Measurements from ENCODE around the gene HAUS5.
"Not testable (repeated sequence)": the region's sequence is repeated elsewhere in the genome, so short reads cannot be mapped to it uniquely, and the experiment has no call there.

Gene HAUS5, protein sequence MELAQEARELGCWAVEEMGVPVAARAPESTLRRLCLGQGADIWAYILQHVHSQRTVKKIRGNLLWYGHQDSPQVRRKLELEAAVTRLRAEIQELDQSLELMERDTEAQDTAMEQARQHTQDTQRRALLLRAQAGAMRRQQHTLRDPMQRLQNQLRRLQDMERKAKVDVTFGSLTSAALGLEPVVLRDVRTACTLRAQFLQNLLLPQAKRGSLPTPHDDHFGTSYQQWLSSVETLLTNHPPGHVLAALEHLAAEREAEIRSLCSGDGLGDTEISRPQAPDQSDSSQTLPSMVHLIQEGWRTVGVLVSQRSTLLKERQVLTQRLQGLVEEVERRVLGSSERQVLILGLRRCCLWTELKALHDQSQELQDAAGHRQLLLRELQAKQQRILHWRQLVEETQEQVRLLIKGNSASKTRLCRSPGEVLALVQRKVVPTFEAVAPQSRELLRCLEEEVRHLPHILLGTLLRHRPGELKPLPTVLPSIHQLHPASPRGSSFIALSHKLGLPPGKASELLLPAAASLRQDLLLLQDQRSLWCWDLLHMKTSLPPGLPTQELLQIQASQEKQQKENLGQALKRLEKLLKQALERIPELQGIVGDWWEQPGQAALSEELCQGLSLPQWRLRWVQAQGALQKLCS

DNA sequence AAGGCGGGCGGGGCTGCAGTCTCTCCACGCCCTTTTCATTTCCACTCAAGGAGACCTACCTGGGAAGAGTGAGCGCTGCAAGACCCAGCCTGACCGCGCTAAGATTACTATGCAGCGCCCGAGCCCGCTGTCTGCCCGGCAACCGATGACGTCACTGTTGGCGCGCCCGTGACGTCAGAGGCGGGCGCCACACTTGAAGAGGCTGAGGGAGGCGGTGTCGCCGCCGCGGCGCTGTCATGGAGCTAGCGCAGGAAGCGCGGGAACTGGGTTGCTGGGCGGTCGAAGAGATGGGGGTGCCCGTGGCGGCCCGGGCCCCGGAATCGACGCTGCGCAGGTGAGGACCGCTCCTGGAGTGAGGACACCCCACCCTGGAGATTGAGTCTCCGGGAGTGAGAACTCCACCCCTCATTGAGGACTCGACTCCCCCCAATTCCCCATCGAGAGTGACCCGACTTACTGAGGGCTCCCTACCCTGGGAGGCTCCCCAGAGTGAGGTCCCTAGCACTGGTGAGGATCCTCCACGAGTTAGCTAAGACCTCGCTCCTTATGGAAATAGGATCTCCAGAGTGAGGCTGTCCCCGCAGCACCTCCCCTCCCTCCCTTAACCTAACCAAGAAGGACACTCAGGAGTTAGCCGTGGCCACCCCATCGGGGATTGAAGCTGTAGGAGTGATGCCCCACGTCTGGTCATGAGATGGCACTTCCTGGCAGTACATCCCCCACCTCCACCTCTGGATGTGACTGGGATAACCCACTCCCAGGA lies at the start of gene HAUS5:
Gene HAUS5 (plus strand): TSS at position 177 of the 763 bp plus-strand sequence. CDS start 60 bp downstream, at position 237.
- in situ Hi-C loops (cut with MboI; ENCODE audit: low sequenced_read_pairs) = no loop called here

DNA sequence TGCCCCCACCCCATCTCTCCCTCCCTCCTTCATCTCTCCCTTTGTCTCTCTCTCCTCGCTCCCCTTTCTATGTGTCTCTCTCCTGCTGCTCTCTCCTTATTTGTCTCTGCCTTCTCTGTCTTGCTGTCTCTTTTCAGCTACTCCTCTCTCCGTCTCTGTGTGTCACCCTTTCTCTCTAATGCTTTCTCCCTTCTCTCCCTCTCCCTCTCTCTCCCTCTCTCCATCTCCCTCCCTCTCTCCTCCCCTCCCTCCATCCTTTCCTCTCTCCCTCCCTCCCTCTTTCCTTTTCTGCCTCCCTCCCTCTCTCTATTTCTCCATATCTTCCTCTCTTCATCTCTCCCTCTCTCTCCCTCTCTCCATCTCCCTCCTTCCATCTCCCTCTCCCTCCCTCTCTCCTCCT lies 49.8 kb upstream of the HAUS5 start:
- in situ Hi-C loops (cut with MboI; ENCODE audit: low sequenced_read_pairs) = no loop called here

DNA sequence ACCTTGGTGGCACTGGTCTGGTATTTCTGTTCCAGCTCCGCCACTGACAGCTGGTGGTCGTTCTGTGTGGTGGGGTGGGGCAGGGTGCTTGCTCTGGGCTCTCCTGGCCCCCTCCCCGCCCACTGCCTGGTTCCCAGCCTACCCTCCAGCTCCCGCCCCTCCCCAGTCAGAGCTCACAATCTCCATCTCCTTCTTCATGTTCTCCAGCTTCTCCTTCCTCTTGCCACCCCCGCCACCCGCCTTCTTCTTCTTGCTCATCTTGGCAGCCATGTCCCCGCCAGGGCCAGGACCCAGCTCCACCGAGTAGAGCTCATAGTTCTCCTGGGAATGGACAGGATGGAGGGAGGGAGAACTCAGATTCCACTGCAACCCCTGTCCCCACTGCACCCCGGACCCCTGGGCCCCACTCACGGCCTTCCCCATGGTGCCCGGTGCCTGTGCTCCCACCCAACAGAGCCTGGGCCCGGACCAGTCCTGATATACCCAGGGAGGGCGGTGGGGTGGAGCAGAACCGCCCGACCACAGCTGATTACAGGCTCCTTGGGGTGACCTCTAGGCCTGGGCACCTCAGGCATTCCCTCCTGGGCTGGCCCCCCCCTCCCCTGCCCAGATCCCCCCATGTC lies 49.2 kb upstream of the HAUS5 start, which contains the start of gene ATP4A:
Gene ATP4A (minus strand): TSS at position 452 of the 623 bp plus-strand sequence. CDS start 29 bp downstream, at position 423.
- in situ Hi-C loops (cut with MboI; ENCODE audit: low sequenced_read_pairs) = no loop called here

DNA sequence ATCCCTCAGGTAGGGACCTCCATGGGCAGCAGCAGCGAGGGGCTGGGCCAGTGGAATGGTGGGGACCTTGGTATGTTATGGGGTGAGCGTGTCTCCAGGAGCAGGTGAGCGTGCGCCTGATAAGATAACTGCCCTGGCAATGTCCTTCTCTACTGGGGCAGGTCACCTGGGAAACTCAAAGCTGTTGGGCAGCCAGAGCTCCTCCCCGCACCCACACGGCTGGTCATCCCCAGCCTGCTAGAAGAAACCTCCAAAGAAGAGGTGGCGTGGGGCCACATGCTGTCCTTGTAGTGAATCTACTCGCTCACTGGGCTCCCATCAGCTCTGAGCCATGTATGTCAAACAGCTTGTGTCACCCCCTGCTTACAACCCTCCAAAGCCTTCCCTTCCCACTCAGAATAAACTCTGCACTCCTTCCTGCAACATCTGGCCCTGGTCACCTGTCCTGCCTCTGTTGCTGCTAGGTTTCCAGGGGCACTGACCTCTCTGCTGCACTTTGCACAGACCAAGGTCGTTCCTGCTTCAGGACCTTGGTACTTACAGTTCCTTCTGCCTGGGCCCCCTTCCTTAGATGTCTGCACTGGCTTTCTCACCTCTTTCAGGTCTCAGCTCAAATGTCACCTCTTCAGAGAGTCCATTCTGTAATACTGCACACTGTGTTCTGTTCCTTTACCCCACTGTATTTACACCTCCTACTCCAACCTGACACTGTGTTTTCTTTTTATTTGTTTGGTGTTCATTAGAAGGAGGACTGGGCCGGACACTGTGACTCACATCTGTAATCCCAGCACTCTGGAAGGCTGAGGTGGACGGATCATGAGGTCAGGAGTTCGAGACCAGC lies 47.3 kb upstream of the HAUS5 start:
- in situ Hi-C loops (cut with MboI; ENCODE audit: low sequenced_read_pairs) = no loop called here

DNA sequence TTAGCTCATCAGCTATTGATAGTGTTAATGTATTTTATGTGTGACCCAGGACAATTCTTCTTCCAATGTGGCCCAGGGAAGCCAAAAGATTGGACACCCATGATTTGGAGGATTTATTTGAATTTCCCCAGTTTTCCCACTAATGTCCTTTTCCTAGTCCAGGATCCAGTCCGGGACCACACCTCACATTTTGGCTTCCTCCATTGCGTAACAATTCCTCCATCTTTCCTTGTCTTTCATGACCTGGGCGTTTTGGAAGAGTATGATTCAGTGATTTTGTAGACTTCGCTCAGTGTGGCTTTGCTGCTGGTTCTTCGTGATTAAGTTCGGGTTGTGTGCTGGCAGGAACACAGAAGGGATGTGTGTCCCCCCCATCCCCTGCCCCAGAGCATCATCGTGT lies 45.8 kb upstream of the HAUS5 start:
- in situ Hi-C loops (cut with MboI; ENCODE audit: low sequenced_read_pairs) = no loop called here

DNA sequence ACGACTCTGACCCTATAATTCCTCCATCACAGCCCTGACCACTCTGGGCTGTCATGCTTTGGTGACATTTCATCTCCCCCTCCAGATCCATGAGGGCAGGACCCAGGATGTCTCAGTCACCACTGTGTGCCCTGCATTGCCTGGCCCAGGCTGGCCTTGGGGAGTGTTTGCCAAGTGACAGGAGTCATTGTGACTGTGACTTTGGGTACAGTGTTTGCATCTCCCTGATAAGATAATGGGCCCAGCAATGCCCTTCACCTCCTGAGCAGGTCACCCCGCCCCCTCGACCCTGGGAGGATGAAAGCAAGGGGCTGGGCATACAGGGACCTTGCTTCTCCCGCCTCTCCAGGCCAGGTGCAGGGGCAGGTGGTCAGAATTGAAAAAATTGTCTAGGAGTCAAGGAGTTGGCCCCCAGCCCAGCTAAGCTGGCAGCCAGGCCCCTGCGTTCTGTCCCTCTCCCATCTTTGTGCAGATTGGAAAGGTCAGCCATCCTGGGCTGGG lies 43.2 kb upstream of the HAUS5 start:
- in situ Hi-C loops (cut with MboI; ENCODE audit: low sequenced_read_pairs) = no loop called here

DNA sequence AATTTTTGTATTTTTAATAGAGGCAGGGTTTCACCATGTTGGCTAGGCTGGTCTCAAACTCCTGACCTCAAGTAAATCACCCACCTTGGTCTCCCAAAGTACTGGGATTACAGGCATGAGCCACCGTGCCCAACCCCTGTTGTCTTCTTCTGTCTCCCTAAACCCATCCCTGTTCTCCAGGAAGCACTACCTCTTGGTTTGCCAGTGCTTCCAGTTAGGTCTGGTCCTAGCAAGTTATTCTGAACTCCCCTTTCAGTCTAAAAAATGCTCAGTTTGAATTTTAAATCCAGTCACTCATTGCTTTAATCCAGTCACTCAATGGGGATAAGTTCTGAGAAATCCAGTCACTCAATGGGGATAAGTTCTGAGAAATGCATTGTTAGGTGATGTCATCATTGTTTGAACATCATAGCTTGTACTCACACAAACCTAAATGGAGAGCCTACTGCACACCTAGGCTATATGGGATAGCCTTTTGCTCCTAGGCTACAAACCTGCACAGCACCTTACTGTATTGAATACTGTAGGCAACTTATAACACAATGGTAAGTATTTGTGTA lies 41.0 kb upstream of the HAUS5 start:
- in situ Hi-C loops (cut with MboI; ENCODE audit: low sequenced_read_pairs) = no loop called here

DNA sequence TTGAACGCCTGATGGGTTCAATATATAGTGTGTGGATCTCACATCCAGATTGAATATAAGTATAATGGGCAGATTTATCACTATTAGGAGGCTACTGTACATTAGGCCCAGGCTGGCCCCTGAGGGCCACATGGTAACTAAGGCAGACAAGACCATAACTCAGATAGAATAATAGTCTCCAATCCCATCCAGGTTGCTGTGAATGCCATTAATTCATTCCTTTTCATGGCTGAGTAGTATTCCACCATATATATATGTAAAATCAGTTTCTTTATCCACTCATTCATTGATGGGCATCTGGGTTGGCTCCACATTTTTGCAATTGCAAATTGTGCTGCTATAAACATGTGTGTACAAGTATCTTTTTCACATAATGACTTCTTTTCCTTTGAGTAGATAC lies 34.6 kb upstream of the HAUS5 start:
- in situ Hi-C loops (cut with MboI; ENCODE audit: low sequenced_read_pairs) = no loop called here

DNA sequence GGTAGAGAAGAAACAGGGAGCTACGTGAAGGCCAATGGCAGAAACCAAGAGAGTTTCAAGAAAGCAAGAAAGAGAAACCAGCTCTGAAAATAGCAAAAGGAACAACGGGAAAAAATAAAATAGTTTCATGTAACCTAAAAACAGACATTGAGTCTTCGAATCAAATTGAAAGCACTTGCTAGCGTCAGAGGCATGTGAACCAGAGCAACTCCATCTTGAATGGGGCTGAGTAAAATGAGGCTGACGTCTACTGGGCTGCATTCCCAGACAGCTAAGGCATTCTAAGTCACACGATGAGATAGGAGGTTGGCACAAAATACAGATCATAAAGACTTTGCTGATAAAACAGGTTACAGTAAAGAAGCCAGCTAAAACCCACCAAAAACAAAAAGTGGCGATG lies 33.8 kb upstream of the HAUS5 start:
- in situ Hi-C loops (cut with MboI; ENCODE audit: low sequenced_read_pairs) = no loop called here

DNA sequence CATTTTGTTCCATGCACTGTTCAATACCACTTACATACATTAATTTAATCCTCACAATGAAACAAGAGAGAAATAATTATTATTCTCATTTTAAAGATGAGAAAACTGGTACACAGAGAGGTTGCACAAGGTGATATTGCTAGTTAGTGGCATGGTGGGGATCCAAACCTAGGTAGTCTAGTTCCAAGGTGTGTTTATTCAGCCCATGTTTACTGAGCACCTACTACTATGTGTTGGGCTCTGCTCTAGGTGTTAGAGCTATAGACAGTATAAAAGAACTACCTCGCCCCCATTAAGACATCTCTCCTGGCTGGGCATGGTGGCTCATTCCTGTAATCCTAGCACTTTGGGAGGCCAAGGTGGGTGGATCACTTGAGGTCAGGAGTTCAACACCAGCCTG lies 29.8 kb upstream of the HAUS5 start:
- in situ Hi-C loops (cut with MboI; ENCODE audit: low sequenced_read_pairs) = no loop called here

DNA sequence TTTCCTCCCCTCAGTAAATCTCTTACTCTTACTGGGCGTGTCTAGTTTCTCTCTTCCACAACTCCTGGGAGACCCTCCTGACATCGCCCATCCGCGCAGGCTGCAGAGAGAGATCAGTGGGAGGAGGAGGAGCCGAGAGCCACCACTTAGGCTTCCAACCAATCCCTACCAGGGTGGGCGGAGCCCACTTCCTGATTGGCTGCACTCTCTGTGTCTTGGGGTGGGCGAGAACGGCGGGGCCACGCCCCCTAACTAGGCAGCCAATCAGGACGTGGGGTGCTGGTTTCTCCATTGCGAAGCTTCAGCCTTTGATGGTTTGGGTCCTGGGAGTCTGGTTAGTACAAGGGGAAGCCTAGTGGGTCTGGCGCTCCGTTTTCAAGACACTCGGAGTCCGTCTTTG lies 26.7 kb upstream of the HAUS5 start, which contains the start of gene PMIS2:
Gene PMIS2 (plus strand): TSS at position 326 of the 400 bp plus-strand sequence. CDS start 87 bp downstream, outside the sequence.
- in situ Hi-C loops (cut with MboI; ENCODE audit: low sequenced_read_pairs) = no loop called here

DNA sequence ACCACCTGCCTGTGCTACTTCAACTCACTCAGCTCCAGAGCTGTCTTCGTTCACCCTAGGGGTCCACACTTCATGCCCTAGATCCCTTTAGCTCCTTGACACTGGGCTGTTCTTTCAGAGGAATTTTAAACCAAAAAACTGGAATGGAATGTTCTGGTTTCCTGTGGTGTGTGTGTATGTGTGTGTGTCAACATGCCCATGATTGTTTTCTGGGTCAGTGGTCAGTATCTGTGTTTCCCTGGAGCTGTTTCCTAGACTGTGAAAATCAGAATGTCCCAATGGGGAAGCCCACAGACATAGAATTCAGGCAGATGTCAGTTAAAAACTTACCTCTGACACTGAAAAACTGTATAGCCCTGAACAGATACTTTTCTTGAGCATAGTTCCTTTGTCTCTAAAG lies 25.2 kb upstream of the HAUS5 start:
- in situ Hi-C loops (cut with MboI; ENCODE audit: low sequenced_read_pairs) = no loop called here

DNA sequence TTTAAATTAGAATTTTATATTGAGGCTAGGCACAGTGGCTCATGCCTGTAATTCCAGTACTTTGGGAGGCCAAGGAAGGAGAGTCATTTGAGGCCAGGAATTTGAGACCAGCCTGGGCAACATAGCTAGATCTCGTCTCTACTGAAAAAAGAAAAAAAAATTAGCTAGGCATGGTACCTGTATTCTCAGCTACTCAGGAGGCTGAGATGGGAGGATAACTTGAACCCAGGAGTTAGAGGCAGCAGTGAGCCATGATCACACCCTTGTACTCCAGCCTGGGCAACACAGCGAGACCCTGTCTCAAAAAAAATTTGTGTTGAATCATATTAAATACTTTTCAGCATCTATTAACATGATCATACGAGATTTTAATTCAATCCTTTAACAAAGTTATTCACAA lies 21.7 kb upstream of the HAUS5 start:
- in situ Hi-C loops (cut with MboI; ENCODE audit: low sequenced_read_pairs) = no loop called here

DNA sequence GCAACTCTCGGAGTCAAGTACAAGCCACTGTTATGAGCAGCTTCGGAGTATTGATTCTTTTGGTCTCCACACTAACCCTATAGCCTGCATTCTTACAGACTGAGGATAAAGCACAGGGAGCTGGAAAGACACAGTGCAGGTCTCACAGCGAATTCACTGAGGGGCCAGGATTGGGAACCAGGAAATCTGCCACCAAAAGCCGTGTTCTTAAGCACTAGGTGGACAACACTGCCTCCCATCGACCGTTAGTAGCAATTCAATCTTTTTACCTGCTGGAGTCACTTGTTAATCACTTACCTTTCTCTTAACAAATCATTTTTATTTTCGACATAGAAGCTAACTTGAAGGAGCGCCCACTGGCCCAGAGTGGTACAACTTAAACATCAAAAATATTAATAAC lies 20.3 kb upstream of the HAUS5 start:
- in situ Hi-C loops (cut with MboI; ENCODE audit: low sequenced_read_pairs) = no loop called here

DNA sequence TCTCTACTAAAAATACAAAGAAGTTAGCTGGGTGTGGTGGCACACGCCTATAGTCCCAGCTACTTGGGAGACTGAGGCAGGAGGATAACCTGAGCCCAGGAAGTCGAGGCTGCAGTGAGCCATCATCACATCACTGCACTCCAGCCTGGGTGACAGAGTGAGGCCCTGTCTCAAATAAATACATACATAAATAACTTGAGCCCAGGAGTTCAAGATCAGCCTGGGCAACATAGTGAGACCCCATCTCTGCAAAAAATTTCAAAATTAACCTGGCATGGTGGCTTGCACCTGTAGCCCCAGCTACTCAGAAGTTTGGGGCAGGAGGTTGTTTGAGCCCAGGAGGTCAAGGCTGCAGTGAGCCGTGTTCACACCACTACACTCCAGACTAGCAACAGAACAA lies 17.5 kb upstream of the HAUS5 start:
- in situ Hi-C loops (cut with MboI; ENCODE audit: low sequenced_read_pairs) = not testable (repeated sequence)

DNA sequence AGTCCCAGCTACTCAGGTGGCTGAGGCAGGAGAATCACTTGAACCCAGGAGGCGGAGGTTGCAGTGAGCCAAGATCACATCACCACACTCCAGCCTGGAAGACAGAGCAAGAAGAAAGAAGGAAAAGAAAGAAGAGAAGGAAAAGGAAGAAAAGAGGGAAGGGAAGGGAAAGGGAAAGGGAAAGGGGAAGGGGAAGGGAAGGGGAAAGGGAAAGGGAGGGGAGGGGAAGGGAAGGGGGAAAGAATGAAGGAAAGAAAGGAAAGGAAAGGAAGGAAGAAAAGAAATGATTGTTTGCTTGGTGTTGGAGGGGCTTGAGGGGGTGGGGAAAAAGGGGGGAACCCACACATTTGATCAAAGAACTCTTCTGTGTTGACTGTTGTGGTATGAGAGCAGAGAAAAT lies 16.6 kb upstream of the HAUS5 start:
- in situ Hi-C loops (cut with MboI; ENCODE audit: low sequenced_read_pairs) = no loop called here

DNA sequence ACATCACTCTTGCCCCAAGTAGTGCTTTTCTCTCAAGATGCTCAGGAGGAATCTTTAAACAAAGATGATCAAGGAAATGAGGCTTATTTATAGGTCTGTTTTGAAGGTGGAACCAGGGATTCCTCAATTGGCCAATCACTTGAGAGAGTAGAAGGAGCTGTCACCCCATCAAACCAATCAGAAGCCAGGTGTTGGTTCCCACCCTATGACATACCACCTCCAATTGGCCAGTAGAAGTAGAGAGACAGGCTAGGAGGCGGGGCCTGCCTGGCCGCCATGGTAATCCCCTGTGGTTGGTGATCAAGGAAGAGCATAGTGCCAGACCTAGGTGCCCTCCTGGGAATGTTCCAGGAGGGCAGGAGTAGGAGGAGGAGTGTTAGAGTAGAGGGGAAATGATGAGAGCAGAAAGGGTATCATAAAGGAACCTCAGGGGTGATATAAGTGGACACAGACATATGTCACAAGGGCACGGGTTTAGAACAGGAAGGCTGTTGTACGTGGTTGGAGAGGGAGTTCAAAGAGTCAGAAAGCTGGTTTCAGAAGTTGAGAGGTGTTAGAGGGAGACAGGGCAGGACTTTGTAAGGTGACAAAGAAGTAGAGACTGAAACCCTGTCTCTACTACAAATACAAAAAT lies 16.1 kb upstream of the HAUS5 start:
- in situ Hi-C loops (cut with MboI; ENCODE audit: low sequenced_read_pairs) = no loop called here

DNA sequence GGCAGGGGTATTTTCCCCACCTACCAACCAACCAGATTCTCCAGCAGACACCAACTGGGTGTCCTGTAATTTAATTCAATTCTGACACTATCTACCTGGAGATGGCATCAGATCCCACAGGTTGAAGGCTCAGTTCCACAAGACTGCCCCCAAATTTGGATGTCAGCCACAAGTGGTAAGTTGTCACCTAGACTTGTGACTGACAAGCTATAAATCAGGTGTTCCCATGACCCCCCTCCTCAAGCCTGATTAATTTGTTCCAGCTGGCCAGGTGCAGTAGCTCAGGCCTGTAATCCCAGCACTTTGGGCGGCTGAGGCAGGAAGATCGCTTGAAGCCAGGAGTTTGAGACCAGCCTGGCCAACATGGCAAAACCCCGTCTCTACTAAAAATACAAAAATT lies 10.6 kb upstream of the HAUS5 start:
- in situ Hi-C loops (cut with MboI; ENCODE audit: low sequenced_read_pairs) = no loop called here

DNA sequence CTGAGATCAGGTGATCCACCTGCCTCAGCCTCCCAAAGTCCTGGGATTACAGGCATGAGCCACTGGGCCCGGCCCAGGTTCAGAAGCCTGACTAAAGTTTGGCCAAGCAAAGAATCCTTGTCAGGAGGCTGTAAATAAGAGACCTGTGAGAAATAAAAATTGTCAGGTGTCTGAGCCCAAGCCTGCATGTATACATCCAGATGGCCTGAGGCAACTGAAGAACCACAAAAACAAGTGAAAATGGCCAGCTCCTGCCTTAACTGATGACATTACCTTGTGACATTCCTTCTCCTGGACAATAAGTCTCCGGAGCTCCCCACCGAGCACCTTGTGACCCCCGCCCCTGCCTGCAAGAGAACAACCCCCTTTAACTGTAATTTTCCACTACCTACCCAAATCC lies 8.1 kb upstream of the HAUS5 start:
- in situ Hi-C loops (cut with MboI; ENCODE audit: low sequenced_read_pairs) = not testable (repeated sequence)
